Mucosa of rectum (tissue), 2 donors: ENCODE measurements around the gene TMA7.

Source experiments
- H3K27ac ChIP-seq, 2 donors: one replicate each; pipeline ENCODE4 v1.7.0; 2013; ENCODE audit warnings: inconsistent platforms in 2 of 2, low read depth in 2 of 2, low read length in 2 of 2
- H3K27me3 ChIP-seq, 2 donors: one replicate each; pipeline ENCODE4 v1.7.0; 2013; ENCODE audit warnings: low read length in 2 of 2; ENCODE audit not compliant: control insufficient read depth in 2 of 2, insufficient read depth in 2 of 2
- H3K36me3 ChIP-seq, 2 donors: one replicate each; pipeline ENCODE4 v1.7.0; 2013; ENCODE audit warnings: low read length in 2 of 2; ENCODE audit not compliant: control insufficient read depth in 2 of 2, insufficient read depth in 2 of 2
- H3K4me1 ChIP-seq, 2 donors: one replicate each; pipeline ENCODE4 v1.7.0; 2013; ENCODE audit warnings: low read length in 2 of 2, mild to moderate bottlenecking in 1 of 2; ENCODE audit not compliant: control insufficient read depth in 2 of 2, insufficient read depth in 2 of 2
- H3K4me3 ChIP-seq, 2 donors: one replicate each; pipeline ENCODE4 v1.7.0; 2013; ENCODE audit warnings: low read length in 2 of 2
- H3K9ac ChIP-seq, 2 donors: one replicate each; pipeline ENCODE4 v1.7.0; 2013; ENCODE audit warnings: low read length in 2 of 2, low read depth in 1 of 2, mild to moderate bottlenecking in 1 of 2
- H3K9me3 ChIP-seq, 2 donors: one replicate each; pipeline ENCODE4 v1.7.0; 2013; ENCODE audit warnings: low read length in 2 of 2; ENCODE audit not compliant: control insufficient read depth in 2 of 2
- donor health status: healthy.
- donor health status: Normal muscosa, but diverticular disease.

Gene TMA7

DNA sequence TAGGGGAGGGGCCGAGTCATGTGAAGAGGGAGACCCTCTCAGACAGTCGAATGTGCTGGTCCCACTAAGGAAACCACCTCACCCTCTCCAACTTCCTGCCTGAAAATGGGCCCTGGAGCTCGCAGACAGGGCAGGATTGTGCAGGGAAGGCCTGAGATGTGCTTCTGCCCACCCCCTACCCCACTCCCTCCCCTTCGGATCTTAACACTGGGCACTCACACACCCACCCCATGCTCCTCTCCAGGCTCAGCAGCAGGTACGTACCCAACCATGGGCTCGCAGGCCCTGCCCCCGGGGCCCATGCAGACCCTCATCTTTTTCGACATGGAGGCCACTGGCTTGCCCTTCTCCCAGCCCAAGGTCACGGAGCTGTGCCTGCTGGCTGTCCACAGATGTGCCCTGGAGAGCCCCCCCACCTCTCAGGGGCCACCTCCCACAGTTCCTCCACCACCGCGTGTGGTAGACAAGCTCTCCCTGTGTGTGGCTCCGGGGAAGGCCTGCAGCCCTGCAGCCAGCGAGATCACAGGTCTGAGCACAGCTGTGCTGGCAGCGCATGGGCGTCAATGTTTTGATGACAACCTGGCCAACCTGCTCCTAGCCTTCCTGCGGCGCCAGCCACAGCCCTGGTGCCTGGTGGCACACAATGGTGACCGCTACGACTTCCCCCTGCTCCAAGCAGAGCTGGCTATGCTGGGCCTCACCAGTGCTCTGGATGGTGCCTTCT is 26.5 kb downstream of the TMA7 start:
- H3K4me3 ChIP-seq, result peak overlapping the region; percentile 84 to 86
- no peaks in the 10 kb centered on the region for H3K27me3 ChIP-seq
- peak overlapping the region; percentile 100 for H3K27ac ChIP-seq
- H3K36me3 ChIP-seq, result peaks cover 22 to 39% of the 10 kb centered on the region in 2 donors
- H3K9me3 ChIP-seq, result no peaks in the 10 kb centered on the region
- peak overlapping the region; percentile 91 to 92 for H3K9ac ChIP-seq
- H3K4me1 ChIP-seq, result peaks cover 45 to 49% of the 10 kb centered on the region in 2 donors

DNA sequence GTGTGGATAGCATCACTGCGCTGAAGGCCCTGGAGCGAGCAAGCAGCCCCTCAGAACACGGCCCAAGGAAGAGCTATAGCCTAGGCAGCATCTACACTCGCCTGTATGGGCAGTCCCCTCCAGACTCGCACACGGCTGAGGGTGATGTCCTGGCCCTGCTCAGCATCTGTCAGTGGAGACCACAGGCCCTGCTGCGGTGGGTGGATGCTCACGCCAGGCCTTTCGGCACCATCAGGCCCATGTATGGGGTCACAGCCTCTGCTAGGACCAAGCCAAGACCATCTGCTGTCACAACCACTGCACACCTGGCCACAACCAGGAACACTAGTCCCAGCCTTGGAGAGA is 27.0 kb downstream of the TMA7 start:
- Histone ChIP-seq H3K9ac (peak overlapping the region; percentile 91 to 92), H3K9me3 (no peaks in the 10 kb centered on the region), H3K36me3 (peaks cover 22 to 39% of the 10 kb centered on the region in 2 donors), H3K4me1 (peaks cover 48 to 55% of the 10 kb centered on the region in 2 donors), H3K27me3 (no peaks in the 10 kb centered on the region), H3K4me3 (peak overlapping the region; percentile 84 to 86), H3K27ac (peak overlapping the region; percentile 100)

GRCh38 chr3:48467473-48468267 is 27.6 kb downstream of the TMA7 start:
- Histone ChIP-seq H3K27me3 (no peaks in the 10 kb centered on the region), H3K4me1 (peaks cover 53 to 55% of the 10 kb centered on the region in 2 donors), H3K36me3 (peaks cover 22 to 38% of the 10 kb centered on the region in 2 donors), H3K9me3 (no peaks in the 10 kb centered on the region), H3K27ac (peak overlapping the region; percentile 100), H3K9ac (peak overlapping the region; percentile 91 to 92), H3K4me3 (peak overlapping the region; percentile 84 to 86)

DNA sequence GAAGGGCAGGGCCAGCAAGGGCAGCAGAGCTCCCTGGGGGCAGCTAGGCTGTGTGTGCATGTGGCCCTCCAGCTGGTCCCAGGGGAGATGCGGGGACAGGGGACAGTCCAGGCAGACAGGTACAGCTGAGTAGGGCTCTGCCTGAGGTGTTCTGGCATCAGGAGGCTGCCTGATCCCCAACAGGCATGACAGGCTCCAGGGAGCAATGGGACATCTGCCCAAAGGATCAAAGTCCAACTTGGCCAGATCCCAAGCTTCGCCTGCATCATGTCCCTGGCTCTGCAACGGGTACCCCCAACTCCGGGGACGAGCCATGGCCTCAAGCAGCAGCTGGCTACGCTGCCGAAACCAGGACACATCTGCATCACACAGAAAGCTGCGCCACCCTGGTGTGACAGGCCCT is 28.3 kb downstream of the TMA7 start:
- Histone ChIP-seq H3K27ac (peak overlapping the region; percentile 9 to 41), H3K36me3 (peaks cover 22 to 37% of the 10 kb centered on the region in 2 donors), H3K9ac (no peak overlapping the region), H3K4me3 (no peak overlapping the region), H3K4me1 (peaks cover 57 to 58% of the 10 kb centered on the region in 2 donors), H3K27me3 (no peaks in the 10 kb centered on the region), H3K9me3 (no peaks in the 10 kb centered on the region)

- Histone ChIP-seq H3K9ac (no peak overlapping the region), H3K27ac (no peak overlapping the region), H3K9me3 (no peaks in the 10 kb centered on the region), H3K36me3 (peaks cover 22 to 31% of the 10 kb centered on the region in 2 donors), H3K27me3 (no peaks in the 10 kb centered on the region), H3K4me3 (no peak overlapping the region), H3K4me1 (peaks cover 60 to 62% of the 10 kb centered on the region in 2 donors)
Observed at GRCh38 chr3:48469046-48469915, 29.2 kb downstream of the TMA7 start.

- Histone ChIP-seq H3K27ac (no peak overlapping the region), H3K27me3 (no peaks in the 10 kb centered on the region), H3K9me3 (no peaks in the 10 kb centered on the region), H3K9ac (no peak overlapping the region), H3K4me3 (no peak overlapping the region), H3K36me3 (peaks cover 22 to 31% of the 10 kb centered on the region in 2 donors), H3K4me1 (peaks cover 53 to 56% of the 10 kb centered on the region in 2 donors)
Observed at GRCh38 chr3:48470286-48470685, 30.2 kb downstream of the TMA7 start.

GRCh38 chr3:48472673-48472922 is 32.5 kb downstream of the TMA7 start:
- Histone ChIP-seq H3K9me3 (no peaks in the 10 kb centered on the region), H3K9ac (peak overlapping the region; percentile 95 to 99), H3K27me3 (no peaks in the 10 kb centered on the region), H3K4me1 (peaks cover 31 to 38% of the 10 kb centered on the region in 2 donors), H3K4me3 (peak overlapping the region; percentile 85 to 97), H3K36me3 (peaks cover 15 to 24% of the 10 kb centered on the region in 2 donors), H3K27ac (peak overlapping the region; percentile 97 to 98)

GRCh38 chr3:48472923-48473616 is 33.0 kb downstream of the TMA7 start:
- no peaks in the 10 kb centered on the region for H3K27me3 ChIP-seq
- peaks cover 27 to 33% of the 10 kb centered on the region in 2 donors for H3K4me1 ChIP-seq
- H3K36me3 ChIP-seq, result peaks cover 14 to 20% of the 10 kb centered on the region in 2 donors
- H3K4me3 ChIP-seq, result peak overlapping the region; percentile 85 to 97
- peak overlapping the region; percentile 95 to 99 for H3K9ac ChIP-seq
- no peaks in the 10 kb centered on the region for H3K9me3 ChIP-seq
- peak overlapping the region; percentile 97 to 98 for H3K27ac ChIP-seq

GRCh38 chr3:48473617-48473952 is 33.5 kb downstream of the TMA7 start:
- H3K9me3 ChIP-seq, result no peaks in the 10 kb centered on the region
- peak overlapping the region; percentile 97 to 98 for H3K27ac ChIP-seq
- H3K9ac ChIP-seq, result peak overlapping the region; percentile 95 to 99
- H3K4me3 ChIP-seq, result peak overlapping the region; percentile 85 to 97
- peaks cover 10 to 17% of the 10 kb centered on the region in 2 donors for H3K36me3 ChIP-seq
- no peaks in the 10 kb centered on the region for H3K27me3 ChIP-seq
- H3K4me1 ChIP-seq, result peaks cover 21 to 28% of the 10 kb centered on the region in 2 donors
